Ascending aorta (tissue), 2 donors: ENCODE measurements around the gene FERD3L. TPM values are rescaled to one million over a fixed set of nuclear protein-coding genes. Genes with fewer than 3 reads are reported as not detected.

Source experiments
- DNase-seq, 2 donors: peaks; one replicate each; pipeline ENCODE4 v3.0.0-alpha.2; 2019; ENCODE audit warnings: low spot score in 2 of 2
- H3K27ac ChIP-seq, 2 donors: fragments of 200-600 bp; sonication (generic); one replicate each; pipeline ENCODE4 v1.5.1; 2016 to 2017; ENCODE audit warnings: mild to moderate bottlenecking in 1 of 2
- H3K27me3 ChIP-seq: fragments of 200-600 bp; sonication (generic); one replicate; pipeline ENCODE4 v1.5.1; 2017
- H3K36me3 ChIP-seq, 2 donors: fragments of 200-600 bp; sonication (generic); one replicate each; pipeline ENCODE4 v1.5.1; 2016
- H3K4me1 ChIP-seq, 2 donors: fragments of 200-600 bp; sonication (generic); one replicate each; pipeline ENCODE4 v1.5.1; 2016 to 2017; ENCODE audit warnings: mild to moderate bottlenecking in 1 of 2
- H3K4me3 ChIP-seq, 2 donors: fragments of 200-600 bp; sonication (generic); one replicate each; pipeline ENCODE4 v1.5.1; 2016 to 2017; ENCODE audit warnings: mild to moderate bottlenecking in 1 of 2
- H3K9me3 ChIP-seq, 2 donors: fragments of 200-600 bp; sonication (generic); one replicate each; pipeline ENCODE4 v1.5.1; 2016
- CTCF ChIP-seq, 3 experiments: fragments of 200-600 bp in 2 of 3; fragments of 450-650 bp in 1 of 3; sonication (generic) in 2 of 3; IDR thresholded peaks; one replicate each; pipeline ENCODE4 v1.5.1; 2016 to 2019; ENCODE audit warnings: antibody characterized with exemption in 3 of 3, mild to moderate bottlenecking in 1 of 3, moderate library complexity in 1 of 3
- intact Hi-C: fragments of 100-400 bp; cut with DNase I; formaldehyde crosslinking; loops from one replicate; pipeline ENCODE4 v1.15.1; 2023
- total RNA-seq: library from RNA; depleted of rRNA; stranded (reverse); fragments of >200 nt; gene quantifications from one replicate; pipeline ENCODE4 v1.1.0, GENCODE V29; 2016

Gene FERD3L
- total RNA-seq, 1 donor from 2014 or later: not detected

GRCh38 chr7:19161671-19162070, 16.4 kb upstream of the FERD3L start:
- no peak for TF ChIP-seq CTCF (IDR thresholded peaks at IDR 0.05)
- H3K27ac ChIP-seq: no peak overlapping the region
- H3K4me3 ChIP-seq: no peak overlapping the region
- H3K9me3 ChIP-seq: no peaks in the 10 kb centered on the region
- H3K27me3 ChIP-seq: no peaks in the 10 kb centered on the region
- no peak for DNase-seq
- no peaks in the 10 kb centered on the region for H3K36me3 ChIP-seq
- no peaks in the 10 kb centered on the region for H3K4me1 ChIP-seq
- intact Hi-C loops: no loop called here

GRCh38 chr7:19146699-19147098, 1.5 kb upstream of the FERD3L start:
- Histone ChIP-seq H3K27ac (no peak overlapping the region), H3K4me1 (peaks cover 3 to 6% of the 10 kb centered on the region in 2 donors), H3K4me3 (no peak overlapping the region), H3K9me3 (no peaks in the 10 kb centered on the region), H3K36me3 (no peaks in the 10 kb centered on the region), H3K27me3 (no peaks in the 10 kb centered on the region)
- no peak for TF ChIP-seq CTCF (IDR thresholded peaks at IDR 0.05)
- no peak for DNase-seq
- intact Hi-C loops: no loop called here

GRCh38 chr7:19145434-19146115, 354 bp upstream of the FERD3L start:
- no peaks in the 10 kb centered on the region for H3K36me3 ChIP-seq
- no peaks in the 10 kb centered on the region for H3K27me3 ChIP-seq
- H3K4me1 ChIP-seq: peaks cover 3 to 6% of the 10 kb centered on the region in 2 donors
- intact Hi-C loops: no loop called here
- TF ChIP-seq CTCF (IDR thresholded peaks at IDR 0.05): no peak
- no peaks in the 10 kb centered on the region for H3K9me3 ChIP-seq
- H3K4me3 ChIP-seq: peak overlapping the region; percentile 29 to 61
- no peak overlapping the region for H3K27ac ChIP-seq
- no peak for DNase-seq

GRCh38 chr7:19143881-19144574, 1.2 kb downstream of the FERD3L start:
- DNase-seq: no peak
- no peaks in the 10 kb centered on the region for H3K36me3 ChIP-seq
- no peak for TF ChIP-seq CTCF (IDR thresholded peaks at IDR 0.05)
- no peaks in the 10 kb centered on the region for H3K9me3 ChIP-seq
- H3K27me3 ChIP-seq: no peaks in the 10 kb centered on the region
- intact Hi-C loops: no loop called here
- peaks cover 3 to 6% of the 10 kb centered on the region in 2 donors for H3K4me1 ChIP-seq
- peak overlapping the region; percentile 29 to 61 for H3K4me3 ChIP-seq
- H3K27ac ChIP-seq: no peak overlapping the region

GRCh38 chr7:19139706-19140327, 5.4 kb downstream of the FERD3L start:
- H3K4me1 ChIP-seq: peaks cover 0 to 3% of the 10 kb centered on the region in 2 donors
- no peaks in the 10 kb centered on the region for H3K36me3 ChIP-seq
- no peak overlapping the region for H3K4me3 ChIP-seq
- H3K9me3 ChIP-seq: no peaks in the 10 kb centered on the region
- no peak for TF ChIP-seq CTCF (IDR thresholded peaks at IDR 0.05)
- H3K27ac ChIP-seq: no peak overlapping the region
- no peaks in the 10 kb centered on the region for H3K27me3 ChIP-seq
- intact Hi-C loops: no loop called here
- no peak for DNase-seq
